Type B pancreatic cell (in vitro differentiated cells): Measurements from ENCODE around the gene SLC7A8. TPM values are rescaled to one million over a fixed set of nuclear protein-coding genes. Genes with fewer than 3 reads are reported as not detected.

Experiments
- DNase-seq: peaks from one replicate; pipeline ENCODE4 v3.0.0; 2021; ENCODE audit warnings: mixed read lengths; ENCODE audit not compliant: unreplicated experiment; ENCODE audit errors: extremely low spot score
- H3K27ac Mint-ChIP-seq: 2 replicates; pipeline ENCODE4 v1.8.0; 2021; ENCODE audit warnings: mild to moderate bottlenecking, mixed read lengths
- H3K27me3 Mint-ChIP-seq: 2 replicates; pipeline ENCODE4 v1.8.0; 2021; ENCODE audit warnings: mixed read lengths
- H3K36me3 Mint-ChIP-seq: 2 replicates; pipeline ENCODE4 v1.8.0; 2021; ENCODE audit warnings: mixed read lengths
- H3K4me1 Mint-ChIP-seq: one replicate; pipeline ENCODE4 v1.8.0; 2021; ENCODE audit warnings: mixed read lengths; ENCODE audit not compliant: unreplicated experiment
- H3K4me3 Mint-ChIP-seq: 2 replicates; pipeline ENCODE4 v1.8.0; 2021; ENCODE audit warnings: mild to moderate bottlenecking, mixed read lengths
- H3K9me3 Mint-ChIP-seq: 2 replicates; pipeline ENCODE4 v1.8.0; 2021; ENCODE audit warnings: mixed read lengths
- total RNA-seq: library from RNA; stranded (reverse); gene quantifications from 2 replicates; pipeline ENCODE4 v1.2.1, GENCODE V29; 2021; ENCODE audit warnings: low replicate concordance
- TF ChIP-seq, protein P1 (sequence below): fragments of 200-600 bp; sonication (generic); conservative IDR thresholded peaks from 2 replicates; pipeline ENCODE4 v1.5.0; 2021; ENCODE audit warnings: antibody characterized with exemption, mild to moderate bottlenecking

SLC7A8 gene
- total RNA-seq, 1 donor from 2014 or later: 56.1 TPM

DNA sequence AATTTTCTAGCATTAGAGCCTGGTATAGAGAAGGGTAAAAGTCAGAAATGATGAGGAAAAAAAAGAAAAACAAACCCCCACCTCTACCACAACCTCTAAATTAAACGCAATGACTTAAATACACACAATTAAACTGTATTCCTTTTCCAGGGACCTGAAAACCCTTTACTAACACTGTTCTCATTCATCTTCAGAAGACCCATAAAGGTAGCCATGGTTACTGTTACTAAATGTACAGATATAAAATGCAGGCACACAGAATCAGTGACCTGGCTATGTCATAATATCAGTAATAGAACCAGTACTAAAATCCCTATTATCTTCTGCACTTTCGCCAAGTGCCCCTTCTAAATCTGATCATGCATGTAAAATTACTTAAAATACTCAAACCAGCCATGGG, 89.9 kb downstream of the SLC7A8 start:
- Mint-ChIP-seq H3K4me1 (peaks cover 15% of the 10 kb centered on the region), H3K9me3 (no peaks in the 10 kb centered on the region), H3K27ac (no peak overlapping the region), H3K36me3 (peaks cover 29% of the 10 kb centered on the region), H3K27me3 (no peaks in the 10 kb centered on the region), H3K4me3 (no peak overlapping the region)
- TF ChIP-seq, protein P1, sequence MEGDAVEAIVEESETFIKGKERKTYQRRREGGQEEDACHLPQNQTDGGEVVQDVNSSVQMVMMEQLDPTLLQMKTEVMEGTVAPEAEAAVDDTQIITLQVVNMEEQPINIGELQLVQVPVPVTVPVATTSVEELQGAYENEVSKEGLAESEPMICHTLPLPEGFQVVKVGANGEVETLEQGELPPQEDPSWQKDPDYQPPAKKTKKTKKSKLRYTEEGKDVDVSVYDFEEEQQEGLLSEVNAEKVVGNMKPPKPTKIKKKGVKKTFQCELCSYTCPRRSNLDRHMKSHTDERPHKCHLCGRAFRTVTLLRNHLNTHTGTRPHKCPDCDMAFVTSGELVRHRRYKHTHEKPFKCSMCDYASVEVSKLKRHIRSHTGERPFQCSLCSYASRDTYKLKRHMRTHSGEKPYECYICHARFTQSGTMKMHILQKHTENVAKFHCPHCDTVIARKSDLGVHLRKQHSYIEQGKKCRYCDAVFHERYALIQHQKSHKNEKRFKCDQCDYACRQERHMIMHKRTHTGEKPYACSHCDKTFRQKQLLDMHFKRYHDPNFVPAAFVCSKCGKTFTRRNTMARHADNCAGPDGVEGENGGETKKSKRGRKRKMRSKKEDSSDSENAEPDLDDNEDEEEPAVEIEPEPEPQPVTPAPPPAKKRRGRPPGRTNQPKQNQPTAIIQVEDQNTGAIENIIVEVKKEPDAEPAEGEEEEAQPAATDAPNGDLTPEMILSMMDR: no peak
- DNase-seq: no peak

DNA sequence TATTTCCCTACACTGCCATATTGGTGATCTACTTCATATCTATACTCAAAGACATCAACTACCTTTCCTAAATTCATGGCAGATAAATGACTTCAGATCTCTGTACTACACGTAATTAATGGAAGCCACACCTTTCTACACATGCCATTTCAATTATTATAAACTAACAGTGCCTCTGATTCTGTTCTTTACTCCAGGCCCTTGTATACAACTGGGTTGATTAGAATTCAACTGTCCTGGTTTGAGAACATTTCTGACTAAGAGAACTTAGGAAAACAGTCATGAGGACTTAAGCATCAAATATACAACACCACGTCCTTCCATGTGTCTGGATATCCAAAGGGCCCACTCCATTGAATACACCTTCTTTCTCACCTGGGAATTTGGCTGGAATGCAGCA, 90.4 kb downstream of the SLC7A8 start:
- no peaks in the 10 kb centered on the region for H3K27me3 Mint-ChIP-seq
- no peaks in the 10 kb centered on the region for H3K9me3 Mint-ChIP-seq
- H3K4me3 Mint-ChIP-seq: no peak overlapping the region
- peaks cover 29% of the 10 kb centered on the region for H3K36me3 Mint-ChIP-seq
- H3K27ac Mint-ChIP-seq: no peak overlapping the region
- TF ChIP-seq, protein P1: no peak
- no peak for DNase-seq
- peaks cover 15% of the 10 kb centered on the region for H3K4me1 Mint-ChIP-seq

DNA sequence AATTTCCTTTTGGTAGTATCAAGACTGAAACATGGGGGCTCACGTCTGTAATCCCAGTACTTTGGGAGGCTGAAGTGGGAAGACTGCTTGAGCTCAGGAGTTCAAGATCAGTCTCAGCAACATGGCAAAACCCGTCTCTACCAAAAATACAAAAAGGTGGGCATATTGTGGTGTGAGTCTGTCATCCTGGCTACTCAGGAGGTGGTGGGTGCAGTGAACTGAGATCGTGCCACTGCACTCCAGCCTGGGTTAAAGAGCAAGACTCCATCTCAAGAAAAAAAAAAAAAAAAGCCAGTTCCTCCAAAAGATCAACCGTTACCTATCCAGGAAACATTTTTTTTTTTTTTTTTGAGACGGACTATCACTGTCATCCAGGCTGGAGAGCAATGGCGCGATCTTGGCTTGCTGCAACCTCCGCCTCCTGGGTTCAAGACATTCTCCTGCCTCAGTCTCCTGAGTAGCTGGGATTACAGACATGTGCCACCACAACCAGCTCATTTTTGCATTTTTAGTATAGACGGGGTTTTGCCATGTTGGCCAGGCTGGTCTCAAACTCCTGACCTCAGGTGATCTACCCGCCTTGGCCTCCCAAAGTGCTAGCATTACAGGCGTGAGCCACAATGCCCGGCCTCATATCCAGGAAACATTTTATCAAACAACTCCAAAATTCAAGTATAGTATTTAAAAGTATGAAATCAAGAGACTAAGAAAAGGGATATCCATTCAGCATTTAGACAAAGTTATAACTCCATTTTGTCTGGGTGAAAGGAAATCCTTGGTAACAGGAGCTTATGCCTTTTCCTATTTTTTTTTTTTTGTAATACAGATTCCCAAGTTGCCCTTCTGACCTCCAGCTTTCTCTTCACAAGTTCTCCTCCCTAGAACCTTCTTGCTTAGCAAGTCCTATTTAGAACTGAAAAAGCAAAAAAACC, 91.9 kb downstream of the SLC7A8 start:
- DNase-seq: no peak
- no peaks in the 10 kb centered on the region for H3K27me3 Mint-ChIP-seq

DNA sequence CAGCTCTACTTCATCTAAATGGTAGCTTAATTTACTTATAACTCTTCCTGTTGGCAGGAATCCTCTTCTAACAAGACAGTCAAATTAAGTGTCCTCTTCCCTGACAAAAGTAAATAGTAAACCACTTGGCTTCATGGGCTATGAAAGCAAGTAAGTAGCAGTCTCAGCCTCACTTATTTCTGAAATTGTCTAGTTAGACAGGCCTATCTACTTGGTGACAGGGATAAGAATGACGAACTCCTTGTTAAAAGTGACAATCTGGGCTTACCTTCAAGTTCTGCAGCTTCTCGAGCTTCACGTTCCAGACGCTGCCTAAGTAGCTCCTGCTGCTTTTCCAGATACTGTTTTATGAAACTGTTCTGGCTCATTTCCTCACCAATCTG, 93.2 kb downstream of the SLC7A8 start:
- peak overlapping the region; percentile 59 for H3K27ac Mint-ChIP-seq
- DNase-seq: no peak
- peaks cover 11% of the 10 kb centered on the region for H3K4me1 Mint-ChIP-seq
- H3K36me3 Mint-ChIP-seq: peaks cover 36% of the 10 kb centered on the region
- H3K27me3 Mint-ChIP-seq: no peaks in the 10 kb centered on the region
- no peaks in the 10 kb centered on the region for H3K9me3 Mint-ChIP-seq
- peak overlapping the region; percentile 42 for H3K4me3 Mint-ChIP-seq
- TF ChIP-seq, protein P1: no peak

More for the DNA sequence above, 91.9 kb downstream of the SLC7A8 start:
- Mint-ChIP-seq H3K36me3 (peaks cover 28% of the 10 kb centered on the region), H3K27ac (no peak overlapping the region), H3K9me3 (no peaks in the 10 kb centered on the region), H3K4me1 (peaks cover 11% of the 10 kb centered on the region), H3K4me3 (no peak overlapping the region)
- TF ChIP-seq, protein P1: no peak

DNA sequence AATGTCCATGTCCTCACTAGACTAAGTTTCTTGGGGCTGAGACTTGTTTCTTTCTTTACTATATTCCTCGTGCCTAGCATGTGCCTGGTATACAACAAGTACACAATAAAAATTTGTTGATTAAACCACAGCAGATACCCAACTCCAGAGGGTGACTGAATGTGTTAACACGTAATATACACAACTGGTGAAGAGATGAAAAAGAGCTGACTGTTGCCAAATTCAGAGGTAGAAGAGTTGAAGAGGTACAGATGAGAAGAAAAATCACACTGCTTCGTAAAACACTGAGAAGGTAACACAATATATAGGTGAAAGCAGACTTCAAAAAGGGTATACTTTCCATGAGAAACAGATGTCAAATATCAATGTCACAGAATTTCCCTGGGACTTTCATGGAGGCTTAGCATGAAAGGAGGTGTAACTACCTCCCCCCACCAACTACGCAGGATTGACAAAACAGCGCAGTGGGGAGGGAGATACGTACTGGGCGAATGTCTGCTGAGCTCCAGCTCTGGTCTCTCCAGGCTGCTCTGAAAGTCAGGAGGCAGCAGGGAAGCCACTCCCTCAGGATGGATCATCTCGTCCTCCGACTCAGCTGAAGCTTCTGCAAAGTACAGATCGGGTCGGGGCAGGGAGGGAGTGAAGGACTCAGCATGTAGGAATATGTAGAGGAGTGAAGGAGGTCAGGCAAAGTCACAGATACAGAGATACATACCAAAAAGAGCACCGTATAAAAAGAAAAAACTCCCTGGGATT, 93.8 kb downstream of the SLC7A8 start:
- Mint-ChIP-seq H3K36me3 (peaks cover 38% of the 10 kb centered on the region), H3K27ac (peak overlapping the region; percentile 59), H3K27me3 (no peaks in the 10 kb centered on the region), H3K4me3 (no peak overlapping the region), H3K4me1 (peaks cover 11% of the 10 kb centered on the region), H3K9me3 (no peaks in the 10 kb centered on the region)
- TF ChIP-seq, protein P1: no peak
- DNase-seq: no peak
